Omental fat pad (tissue), 4 donors: ENCODE data around the gene CTNND2. TPM values are rescaled to one million over a fixed set of nuclear protein-coding genes. Genes with fewer than 3 reads are reported as not detected.

ENCODE experiments used
- ATAC-seq: fragments of 150-250 bp; one replicate; pipeline ENCODE4 v1.9.1; 2016; ENCODE audit warnings: mild to moderate bottlenecking, moderate library complexity; ENCODE audit not compliant: low FRiP score
- DNase-seq: peaks from one replicate; pipeline ENCODE4 v3.0.0-alpha.2; 2019; ENCODE audit warnings: low spot score
- total RNA-seq, 4 donors: library from RNA; depleted of rRNA; stranded (reverse); fragments of >200 nt; gene quantifications; one replicate each; pipeline ENCODE4 v1.1.0, GENCODE V29; 2016
- TF ChIP-seq, protein P1 (sequence below), 3 donors: fragments of 450-650 bp; IDR thresholded peaks; one replicate each; pipeline ENCODE4 v1.5.1; 2016 to 2017; ENCODE audit warnings: antibody characterized with exemption in 3 of 3, mild to moderate bottlenecking in 3 of 3, moderate library complexity in 2 of 3

Gene CTNND2
- total RNA-seq, 4 donors from 2014 or later: 0.16 to 1.3 (median 0.64) TPM

DNA sequence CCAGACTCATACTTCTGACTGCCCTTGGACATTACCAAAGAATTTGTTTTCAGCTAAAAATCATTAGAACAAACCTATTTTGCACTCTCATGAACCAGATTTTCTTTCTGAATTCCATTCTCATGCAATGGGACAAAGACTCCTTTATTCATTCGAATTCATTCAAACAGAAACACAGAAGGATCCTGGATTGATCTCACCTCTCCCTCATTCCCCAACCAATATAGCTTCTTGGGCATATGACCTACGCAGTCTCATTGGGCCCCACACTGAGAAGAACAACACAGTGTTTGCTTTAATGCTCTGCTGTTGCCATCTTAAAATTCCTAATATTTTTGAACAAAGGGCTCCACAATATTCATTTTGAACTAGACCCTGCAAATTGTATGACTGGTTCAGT lies 392.4 kb downstream of the CTNND2 start:
- TF ChIP-seq, protein P1, sequence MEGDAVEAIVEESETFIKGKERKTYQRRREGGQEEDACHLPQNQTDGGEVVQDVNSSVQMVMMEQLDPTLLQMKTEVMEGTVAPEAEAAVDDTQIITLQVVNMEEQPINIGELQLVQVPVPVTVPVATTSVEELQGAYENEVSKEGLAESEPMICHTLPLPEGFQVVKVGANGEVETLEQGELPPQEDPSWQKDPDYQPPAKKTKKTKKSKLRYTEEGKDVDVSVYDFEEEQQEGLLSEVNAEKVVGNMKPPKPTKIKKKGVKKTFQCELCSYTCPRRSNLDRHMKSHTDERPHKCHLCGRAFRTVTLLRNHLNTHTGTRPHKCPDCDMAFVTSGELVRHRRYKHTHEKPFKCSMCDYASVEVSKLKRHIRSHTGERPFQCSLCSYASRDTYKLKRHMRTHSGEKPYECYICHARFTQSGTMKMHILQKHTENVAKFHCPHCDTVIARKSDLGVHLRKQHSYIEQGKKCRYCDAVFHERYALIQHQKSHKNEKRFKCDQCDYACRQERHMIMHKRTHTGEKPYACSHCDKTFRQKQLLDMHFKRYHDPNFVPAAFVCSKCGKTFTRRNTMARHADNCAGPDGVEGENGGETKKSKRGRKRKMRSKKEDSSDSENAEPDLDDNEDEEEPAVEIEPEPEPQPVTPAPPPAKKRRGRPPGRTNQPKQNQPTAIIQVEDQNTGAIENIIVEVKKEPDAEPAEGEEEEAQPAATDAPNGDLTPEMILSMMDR (IDR thresholded peaks at IDR 0.05): no peak
- DNase-seq (no peak), ATAC-seq (no peak)

DNA sequence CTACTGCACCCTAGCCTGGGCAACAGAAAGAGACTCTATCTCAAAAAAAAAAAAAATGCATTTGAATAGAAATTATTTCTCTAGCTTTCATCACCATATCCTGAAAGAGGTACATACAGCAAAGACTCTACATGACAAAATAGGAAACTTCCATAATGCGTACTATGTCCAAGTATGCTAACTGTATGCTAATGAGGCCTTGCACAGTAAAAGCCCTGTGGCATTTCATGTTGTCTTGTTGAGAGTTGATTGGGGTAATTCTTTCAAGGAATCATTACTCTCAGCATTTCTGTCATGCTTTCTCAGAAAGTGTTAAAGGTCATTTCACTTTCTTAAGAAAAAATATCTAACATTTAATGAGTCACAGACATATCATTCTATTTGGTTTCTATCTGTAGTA lies 393.4 kb downstream of the CTNND2 start:
- ATAC-seq (no peak), DNase-seq (no peak)
- TF ChIP-seq, protein P1 (IDR thresholded peaks at IDR 0.05): no peak

DNA sequence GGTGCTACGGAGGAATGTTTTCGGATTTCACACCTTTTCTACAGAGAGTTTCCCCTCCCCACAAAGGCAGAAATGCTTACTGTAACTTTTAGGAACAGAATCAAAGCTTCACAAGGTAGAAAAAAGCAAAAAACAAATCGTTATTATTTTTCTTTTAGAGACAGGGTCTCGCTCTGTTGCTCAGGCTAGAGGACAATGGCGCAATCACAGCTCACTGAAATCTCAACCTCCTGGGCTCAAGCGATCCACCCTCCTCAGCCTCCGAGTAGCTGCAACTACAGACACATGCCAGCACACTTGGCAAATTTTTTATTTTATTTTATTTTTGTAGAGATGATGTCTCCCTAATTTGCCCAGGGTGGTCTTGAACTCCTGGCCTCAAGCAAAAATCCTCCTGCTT lies 394.5 kb downstream of the CTNND2 start:
- TF ChIP-seq, protein P1 (IDR thresholded peaks at IDR 0.05): no peak
- ATAC-seq: no peak
- DNase-seq: no peak

DNA sequence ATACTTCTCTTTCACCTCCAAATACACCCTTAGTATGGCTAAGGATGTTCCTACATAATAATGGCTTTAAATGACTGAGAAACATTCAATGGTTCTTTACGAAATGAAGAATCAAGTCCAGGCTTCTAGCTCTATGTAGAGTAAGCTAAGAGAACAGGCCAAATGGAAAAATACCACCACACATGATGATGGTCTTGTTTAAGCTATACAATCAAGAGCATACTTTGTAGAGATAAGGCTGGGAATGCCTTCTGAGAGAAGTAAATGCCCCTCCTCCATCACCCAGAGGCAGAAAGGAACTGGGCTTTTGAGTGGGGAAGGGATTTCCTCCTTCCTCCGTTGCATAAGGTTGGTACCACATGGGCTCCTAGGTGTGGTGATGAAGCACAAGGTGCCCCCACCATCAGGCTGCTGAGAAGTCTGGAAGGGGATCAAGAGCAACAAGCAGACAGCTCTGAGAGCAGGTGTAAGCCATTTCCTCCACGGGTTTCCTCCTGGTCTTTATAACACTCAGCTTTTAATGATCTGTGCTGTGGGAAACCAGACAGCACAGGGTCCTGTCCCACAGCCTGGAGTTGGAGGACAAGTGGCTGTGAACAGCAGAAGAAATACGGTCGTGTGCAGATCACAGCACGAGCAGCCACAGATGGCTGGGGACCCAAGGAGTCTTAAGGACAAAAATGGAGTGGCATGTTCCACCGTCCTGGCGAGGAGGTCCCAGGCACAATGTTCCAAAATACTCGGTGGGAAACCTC lies 396.9 kb downstream of the CTNND2 start:
- DNase-seq (no peak), ATAC-seq (no peak)
- TF ChIP-seq, protein P1 (IDR thresholded peaks at IDR 0.05): no peak

DNA sequence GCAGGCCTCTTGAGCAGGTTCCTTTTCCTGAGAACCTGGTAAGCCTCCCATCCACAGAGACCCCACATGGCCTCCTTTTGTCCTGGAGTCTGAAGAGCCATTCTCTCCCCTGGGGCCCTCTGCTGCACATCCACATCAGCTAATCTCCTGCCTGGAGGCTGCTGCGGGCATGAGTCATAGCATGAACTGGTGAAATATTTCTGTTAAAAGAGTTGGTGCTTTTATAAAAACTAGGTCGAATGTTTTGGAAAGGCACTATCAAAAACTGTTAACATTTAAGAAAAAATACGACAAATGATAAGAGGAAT lies 399.4 kb downstream of the CTNND2 start:
- ATAC-seq: peak; percentile 71
- no peak for DNase-seq
- TF ChIP-seq, protein P1 (IDR thresholded peaks at IDR 0.05): no peak

DNA sequence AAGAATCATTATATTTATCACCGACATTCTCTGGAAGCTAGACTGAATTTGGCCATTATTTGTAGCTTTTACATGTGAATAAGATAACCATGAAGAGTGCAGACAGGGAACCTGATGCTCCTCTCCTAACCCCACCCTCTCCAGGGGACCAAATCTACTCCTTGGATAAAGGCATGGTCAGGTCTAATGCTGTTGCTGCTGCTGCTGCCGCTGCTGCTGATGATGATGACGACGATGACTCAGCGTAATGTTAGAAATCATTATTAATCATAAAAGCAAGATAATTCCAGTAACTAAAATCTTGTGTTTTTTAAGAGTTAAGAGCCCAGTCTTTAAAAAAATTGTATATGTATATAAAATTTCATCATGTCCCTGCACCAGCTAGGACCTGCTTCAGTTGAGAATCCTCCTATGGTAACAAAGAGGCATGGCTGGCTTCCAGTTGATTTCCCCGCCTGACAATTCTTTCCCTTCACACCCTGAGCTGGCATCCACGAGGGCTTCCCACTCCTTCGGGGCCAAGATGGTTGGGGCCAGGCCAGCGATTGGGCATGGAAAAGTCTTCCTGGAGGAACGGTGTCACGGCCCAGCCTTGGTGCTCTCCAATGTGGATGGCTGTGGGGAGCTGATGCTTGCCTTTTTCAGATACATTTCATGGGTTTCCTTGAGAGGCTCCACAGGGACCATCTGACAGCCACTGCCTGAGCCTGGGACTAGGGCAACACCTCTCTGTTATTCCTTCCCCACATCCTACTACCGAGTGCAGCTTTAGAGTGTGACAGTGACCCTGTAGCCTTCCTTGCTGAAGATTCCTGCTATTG lies 400.0 kb downstream of the CTNND2 start:
- TF ChIP-seq, protein P1 (IDR thresholded peaks at IDR 0.05): no peak
- ATAC-seq (no peak), DNase-seq (no peak)

DNA sequence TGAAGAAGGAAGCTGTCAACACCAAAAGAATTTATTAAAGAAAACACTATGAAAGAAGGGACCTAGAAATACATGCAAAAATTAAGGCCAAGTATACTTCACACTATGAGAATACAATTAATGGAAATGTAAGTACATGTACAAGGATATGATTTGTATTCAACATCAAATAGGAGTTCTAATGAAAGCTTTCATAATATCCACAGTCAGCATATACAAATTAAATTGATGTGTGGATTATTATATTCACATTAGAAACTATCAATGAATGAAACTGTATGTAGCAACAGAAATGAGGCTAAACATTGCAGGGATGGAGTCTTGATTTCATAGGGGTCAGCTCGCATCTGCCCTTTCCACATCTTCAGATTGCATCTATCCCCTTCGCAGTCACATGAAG lies 401.5 kb downstream of the CTNND2 start:
- TF ChIP-seq, protein P1 (IDR thresholded peaks at IDR 0.05): no peak
- DNase-seq: no peak
- no peak for ATAC-seq
